Vagina (tissue), 2 donors: Measurements from ENCODE around the gene ENKUR. TPM values are rescaled to one million over a fixed set of nuclear protein-coding genes. Genes with fewer than 3 reads are reported as not detected.

Experiments used
- DNase-seq, 2 donors: peaks; one replicate each; pipeline ENCODE4 v3.0.0-alpha.2; 2017; ENCODE audit errors: extremely low spot score in 2 of 2
- H3K27ac ChIP-seq: fragments of 200-600 bp; sonication (generic); one replicate; pipeline ENCODE4 v1.5.1; 2019
- H3K27me3 ChIP-seq: fragments of 200-600 bp; sonication (generic); one replicate; pipeline ENCODE4 v1.5.1; 2019
- H3K36me3 ChIP-seq, 2 donors: fragments of 200-600 bp; sonication (generic); one replicate each; pipeline ENCODE4 v1.5.1; 2017 to 2019
- H3K4me1 ChIP-seq: fragments of 200-600 bp; sonication (generic); one replicate; pipeline ENCODE4 v1.5.1; 2019
- H3K4me3 ChIP-seq, 2 donors: fragments of 200-600 bp; sonication (generic); 1 replicate in 1 of 2; 2 replicates in 1 of 2; pipeline ENCODE4 v1.5.1; 2016 to 2019
- H3K9me3 ChIP-seq: fragments of 200-600 bp; sonication (generic); one replicate; pipeline ENCODE4 v1.5.1; 2019
- POLR2A ChIP-seq, 2 donors: fragments of 450-650 bp; IDR thresholded peaks; one replicate each; pipeline ENCODE4 v1.6.1; 2017; ENCODE audit warnings: antibody characterized with exemption in 2 of 2, mild to moderate bottlenecking in 2 of 2, moderate library complexity in 2 of 2
- POLR2AphosphoS5 ChIP-seq, 2 donors: sonication (generic); formaldehyde crosslinking; IDR thresholded peaks; one replicate each; pipeline ENCODE4 v1.9.0; 2017; ENCODE audit warnings: antibody characterized with exemption in 2 of 2, mild to moderate bottlenecking in 2 of 2, low read depth in 1 of 2; ENCODE audit not compliant: insufficient read depth in 1 of 2
- intact Hi-C: fragments of 100-400 bp; cut with DNase I; formaldehyde crosslinking; loops from one replicate; pipeline ENCODE4 v1.15.1; 2023
- total RNA-seq: library from RNA; depleted of rRNA; stranded (reverse); fragments of >200 nt; gene quantifications from one replicate; pipeline ENCODE4 v1.2.3, GENCODE V29; 2016
- TF ChIP-seq, protein P1 (sequence below), 3 experiments: fragments of 450-650 bp in 2 of 3; fragments of 200-600 bp in 1 of 3; sonication (generic) in 1 of 3; IDR thresholded peaks; one replicate each; pipeline ENCODE4 v1.5.1; 2017 to 2019; ENCODE audit warnings: antibody characterized with exemption in 3 of 3, mild to moderate bottlenecking in 2 of 3, moderate library complexity in 2 of 3

ENKUR gene
- total RNA-seq, 1 donor from 2014 or later = not detected

DNA sequence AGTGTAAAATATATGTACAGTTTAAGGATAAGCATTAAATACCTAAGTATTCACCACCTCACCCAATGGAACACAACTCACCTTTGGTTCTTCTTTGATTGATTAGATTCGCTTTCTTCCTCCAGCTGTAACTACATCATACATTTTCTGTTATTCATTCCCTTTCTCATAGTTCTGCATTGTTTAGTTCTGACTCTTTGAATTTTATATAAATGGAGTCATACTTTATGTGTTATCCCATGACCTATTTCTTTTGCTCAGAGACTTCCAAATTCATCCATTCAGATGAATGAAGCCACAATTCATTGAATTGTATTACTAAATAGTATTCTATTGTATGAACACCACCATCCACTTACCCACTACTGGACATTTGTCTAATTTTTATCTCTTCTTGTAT is 12.8 kb upstream of the ENKUR start:
- no peak overlapping the region for H3K27ac ChIP-seq
- TF ChIP-seq POLR2AphosphoS5 (IDR thresholded peaks at IDR 0.05; ENCODE audit: insufficient read depth in 1 of 2, low read depth in 1 of 2) (no peak), POLR2A (IDR thresholded peaks at IDR 0.05) (no peak)
- TF ChIP-seq, protein P1, sequence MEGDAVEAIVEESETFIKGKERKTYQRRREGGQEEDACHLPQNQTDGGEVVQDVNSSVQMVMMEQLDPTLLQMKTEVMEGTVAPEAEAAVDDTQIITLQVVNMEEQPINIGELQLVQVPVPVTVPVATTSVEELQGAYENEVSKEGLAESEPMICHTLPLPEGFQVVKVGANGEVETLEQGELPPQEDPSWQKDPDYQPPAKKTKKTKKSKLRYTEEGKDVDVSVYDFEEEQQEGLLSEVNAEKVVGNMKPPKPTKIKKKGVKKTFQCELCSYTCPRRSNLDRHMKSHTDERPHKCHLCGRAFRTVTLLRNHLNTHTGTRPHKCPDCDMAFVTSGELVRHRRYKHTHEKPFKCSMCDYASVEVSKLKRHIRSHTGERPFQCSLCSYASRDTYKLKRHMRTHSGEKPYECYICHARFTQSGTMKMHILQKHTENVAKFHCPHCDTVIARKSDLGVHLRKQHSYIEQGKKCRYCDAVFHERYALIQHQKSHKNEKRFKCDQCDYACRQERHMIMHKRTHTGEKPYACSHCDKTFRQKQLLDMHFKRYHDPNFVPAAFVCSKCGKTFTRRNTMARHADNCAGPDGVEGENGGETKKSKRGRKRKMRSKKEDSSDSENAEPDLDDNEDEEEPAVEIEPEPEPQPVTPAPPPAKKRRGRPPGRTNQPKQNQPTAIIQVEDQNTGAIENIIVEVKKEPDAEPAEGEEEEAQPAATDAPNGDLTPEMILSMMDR (IDR thresholded peaks at IDR 0.05) = no peak
- intact Hi-C loops = no loop called here

DNA sequence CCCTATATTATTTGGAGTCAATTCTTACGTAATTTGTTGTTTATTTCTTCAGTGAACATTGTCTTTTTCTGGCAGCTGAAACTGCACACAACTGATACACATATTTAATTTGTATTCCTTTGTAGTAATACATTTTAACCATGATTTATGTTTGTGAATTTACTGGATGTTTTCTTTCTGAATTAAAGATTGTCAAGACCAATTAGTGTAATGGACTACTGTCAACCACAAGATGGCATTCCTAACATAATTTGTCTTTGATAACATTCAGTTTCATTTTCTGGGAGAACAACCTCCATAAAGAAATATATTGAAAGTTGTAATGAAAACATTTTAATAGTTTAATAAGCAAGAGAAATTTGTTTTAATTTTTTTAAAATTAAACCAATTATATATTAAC is 10.5 kb upstream of the ENKUR start:
- Histone ChIP-seq H3K36me3 (no peaks in the 10 kb centered on the region), H3K9me3 (no peaks in the 10 kb centered on the region), H3K27ac (no peak overlapping the region), H3K27me3 (no peaks in the 10 kb centered on the region), H3K4me1 (no peaks in the 10 kb centered on the region), H3K4me3 (no peak overlapping the region)
- DNase-seq = no peak
- intact Hi-C loops = no loop called here
- TF ChIP-seq POLR2AphosphoS5 (IDR thresholded peaks at IDR 0.05; ENCODE audit: insufficient read depth in 1 of 2, low read depth in 1 of 2) = no peak

More for the DNA sequence above, 12.8 kb upstream of the ENKUR start:
- H3K4me1 ChIP-seq = no peaks in the 10 kb centered on the region
- no peaks in the 10 kb centered on the region for H3K9me3 ChIP-seq
- H3K36me3 ChIP-seq = no peaks in the 10 kb centered on the region
- no peak for DNase-seq
- no peaks in the 10 kb centered on the region for H3K27me3 ChIP-seq
- no peak overlapping the region for H3K4me3 ChIP-seq

DNA sequence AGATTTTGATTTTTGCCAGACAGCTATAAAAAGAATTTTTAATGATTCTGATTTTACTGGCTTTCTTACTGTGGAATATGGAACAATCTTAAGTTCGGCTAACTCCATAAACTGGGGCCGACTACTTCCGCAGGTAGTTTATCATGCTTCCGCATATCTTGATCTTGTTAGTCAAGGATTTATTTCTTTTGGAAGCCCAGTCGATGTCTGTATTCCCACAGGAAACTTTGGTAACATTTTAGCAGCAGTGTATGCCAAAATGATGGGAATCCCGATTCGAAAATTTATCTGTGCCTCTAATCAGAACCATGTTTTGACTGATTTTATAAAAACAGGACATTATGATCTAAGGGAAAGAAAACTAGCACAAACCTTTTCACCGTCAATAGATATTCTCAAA is 8.6 kb upstream of the ENKUR start:
- Histone ChIP-seq H3K4me1 (no peaks in the 10 kb centered on the region), H3K36me3 (no peaks in the 10 kb centered on the region), H3K27ac (no peak overlapping the region), H3K27me3 (no peaks in the 10 kb centered on the region), H3K4me3 (no peak overlapping the region), H3K9me3 (no peaks in the 10 kb centered on the region)
- intact Hi-C loops = no loop called here
- no peak for DNase-seq
- TF ChIP-seq, protein P1 (IDR thresholded peaks at IDR 0.05) = no peak
- TF ChIP-seq POLR2A (IDR thresholded peaks at IDR 0.05) (no peak), POLR2AphosphoS5 (IDR thresholded peaks at IDR 0.05; ENCODE audit: insufficient read depth in 1 of 2, low read depth in 1 of 2) (no peak)

DNA sequence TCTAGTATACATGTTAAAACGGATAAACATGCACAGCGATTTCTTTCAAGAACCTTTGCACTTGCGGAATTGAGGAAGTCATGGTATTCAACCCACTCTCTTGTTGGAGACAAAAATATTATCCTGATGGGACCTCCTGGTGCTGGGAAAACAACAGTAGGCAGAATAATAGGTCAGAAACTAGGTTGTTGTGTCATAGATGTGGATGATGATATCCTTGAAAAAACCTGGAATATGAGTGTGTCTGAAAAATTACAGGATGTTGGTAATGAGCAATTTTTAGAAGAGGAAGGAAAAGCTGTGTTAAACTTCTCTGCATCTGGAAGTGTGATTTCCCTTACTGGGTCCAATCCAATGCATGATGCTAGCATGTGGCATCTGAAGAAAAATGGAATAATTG is 7.3 kb upstream of the ENKUR start:
- H3K27ac ChIP-seq = no peak overlapping the region
- no peak for TF ChIP-seq POLR2A (IDR thresholded peaks at IDR 0.05)
- no peak for TF ChIP-seq POLR2AphosphoS5 (IDR thresholded peaks at IDR 0.05; ENCODE audit: insufficient read depth in 1 of 2, low read depth in 1 of 2)
- TF ChIP-seq, protein P1 (IDR thresholded peaks at IDR 0.05) = no peak
- intact Hi-C loops = no loop called here
- no peak for DNase-seq
- H3K4me1 ChIP-seq = no peaks in the 10 kb centered on the region
- no peak overlapping the region for H3K4me3 ChIP-seq
- H3K27me3 ChIP-seq = no peaks in the 10 kb centered on the region
- H3K36me3 ChIP-seq = no peaks in the 10 kb centered on the region
- H3K9me3 ChIP-seq = no peaks in the 10 kb centered on the region

DNA sequence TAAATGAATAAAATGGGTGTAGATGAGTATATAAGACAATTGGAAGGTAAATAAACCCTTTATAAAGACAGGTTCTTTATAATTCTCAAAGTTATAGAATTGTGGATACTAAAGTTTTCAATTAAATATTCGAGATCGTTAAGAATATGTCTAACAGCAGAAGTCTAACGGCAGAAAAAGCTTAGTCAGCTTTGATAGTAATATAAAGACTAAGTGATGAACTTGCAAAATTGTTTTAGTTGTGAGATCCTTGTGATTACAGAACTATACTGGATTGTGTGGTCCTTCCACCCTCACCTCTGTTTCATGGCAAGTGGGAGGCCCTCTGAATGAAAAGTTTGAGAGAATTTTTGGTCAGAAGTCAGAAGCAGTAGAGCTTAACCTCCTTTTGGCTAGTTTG is 2.7 kb upstream of the ENKUR start:
- Histone ChIP-seq H3K27me3 (no peaks in the 10 kb centered on the region), H3K4me1 (peaks cover 16% of the 10 kb centered on the region), H3K9me3 (no peaks in the 10 kb centered on the region), H3K27ac (no peak overlapping the region), H3K4me3 (no peak overlapping the region), H3K36me3 (no peaks in the 10 kb centered on the region)
- intact Hi-C loops = loop anchor here (10.0 kb wide), 1 partner anchor 294 kb away; the partner anchor contains the start of gene ARHGAP21
- TF ChIP-seq POLR2AphosphoS5 (IDR thresholded peaks at IDR 0.05; ENCODE audit: insufficient read depth in 1 of 2, low read depth in 1 of 2) = no peak
- TF ChIP-seq, protein P1 (IDR thresholded peaks at IDR 0.05) = no peak
- no peak for TF ChIP-seq POLR2A (IDR thresholded peaks at IDR 0.05)
- no peak for DNase-seq
